ENCODE measurements around the gene GRIA4.

GRCh38 chr11:105701098-105701497 is 91.2 kb downstream of the GRIA4 start:
- TF ChIP-seq CTCF (conservative IDR thresholded peaks at IDR 0.05 in 1 of 2, IDR thresholded peaks at IDR 0.05 in 1 of 2; ENCODE audit: extremely low read depth in 1 of 2, insufficient read depth in 1 of 2, low read depth in 1 of 2, low read length in 2 of 2) (no peak), EZH2 (IDR thresholded peaks at IDR 0.05; ENCODE audit: borderline replicate concordance, low read length) (no peak)

Measured in mammary epithelial cell (primary cell).